Stomach (tissue), 9 donors: ENCODE results near the gene RPL3. TPM values are rescaled to one million over a fixed set of nuclear protein-coding genes. Genes with fewer than 3 reads are reported as not detected.
"Not testable (repeated sequence)": the region's sequence is repeated elsewhere in the genome, so short reads cannot be mapped to it uniquely, and the experiment has no call there.

Experiments used
- DNase-seq, 2 donors: peaks; one replicate each; pipeline versions ENCODE4 v3.0.0 to v3.0.0-alpha.2; 2013 to 2019
- H3K27ac ChIP-seq, 5 donors: fragments of 200-600 bp in 4 of 5; sonication (generic) in 4 of 5; one replicate each; pipeline ENCODE4 v1.5.1; 2013 to 2019; ENCODE audit warnings: mild to moderate bottlenecking in 1 of 5, moderate library complexity in 1 of 5
- H3K27me3 ChIP-seq, 3 donors: fragments of 200-600 bp; sonication (generic); one replicate each; pipeline ENCODE4 v1.5.1; 2017 to 2019; ENCODE audit warnings: mixed run types in 1 of 3
- H3K36me3 ChIP-seq, 4 donors: fragments of 200-600 bp; sonication (generic); 1 replicate in 3 of 4; 2 replicates in 1 of 4; pipeline ENCODE4 v1.5.1; 2016 to 2019
- H3K4me1 ChIP-seq, 4 donors: fragments of 200-600 bp; sonication (generic); one replicate each; pipeline ENCODE4 v1.5.1; 2016 to 2019
- H3K4me3 ChIP-seq, 4 donors: fragments of 200-600 bp; sonication (generic) in 3 of 4; one replicate each; pipeline ENCODE4 v1.5.1; 2016 to 2019; ENCODE audit warnings: mild to moderate bottlenecking in 1 of 4
- H3K9me3 ChIP-seq, 4 donors: fragments of 200-600 bp; sonication (generic); one replicate each; pipeline ENCODE4 v1.5.1; 2016 to 2019
- CTCF ChIP-seq, 7 experiments: fragments of 450-650 bp in 4 of 7; fragments of 200-600 bp in 3 of 7; sonication (generic) in 3 of 7; IDR thresholded peaks; one replicate each; pipeline ENCODE4 v1.5.1; 2016 to 2019; ENCODE audit warnings: antibody characterized with exemption in 7 of 7, control low read depth in 2 of 7, mild to moderate bottlenecking in 1 of 7
- EP300 ChIP-seq: sonication (generic); formaldehyde crosslinking; IDR thresholded peaks from one replicate; pipeline ENCODE4 v1.6.1; 2017; ENCODE audit warnings: antibody characterized with exemption
- POLR2A ChIP-seq, 4 donors: fragments of 450-650 bp; IDR thresholded peaks; one replicate each; pipeline ENCODE4 v1.6.1; 2016; ENCODE audit warnings: antibody characterized with exemption in 4 of 4, control low read depth in 2 of 4, mild to moderate bottlenecking in 1 of 4, moderate library complexity in 1 of 4
- POLR2AphosphoS5 ChIP-seq, 3 donors: sonication (generic); formaldehyde crosslinking; IDR thresholded peaks; one replicate each; pipeline ENCODE4 v1.6.1; 2016; ENCODE audit warnings: antibody characterized with exemption in 3 of 3
- WGBS, 5 donors: extraction: QIAGEN DNeasy Blood & Tissue Kit in 3 of 5; methylation state at CpG; one replicate each; pipeline versions ENCODE4 v1.1.5 to v1.1.7; 2013 to 2018; 5-methylcytosine and 5-hydroxymethylcytosine counted together
- intact Hi-C: fragments of 100-400 bp; cut with DNase I; formaldehyde crosslinking; loops from one replicate; pipeline ENCODE4 v1.15.1; 2023; ENCODE audit warnings: low total_unique reads
- polyA plus RNA-seq, 3 donors: library from polyadenylated mRNA; stranded (reverse); fragments of 200-250 nt; gene quantifications; one replicate each; pipeline ENCODE4 v1.2.3, GENCODE V29; 2013
- total RNA-seq, 5 donors: library from RNA; depleted of rRNA; stranded (reverse); fragments of >200 nt; gene quantifications; one replicate each; pipeline versions ENCODE4 v1.1.0 to v1.2.3, GENCODE V29; 2014 to 2016
- donor health status: healthy with polysubstance abuse.
- donor health status: Bipolar disorder and iron deficiency.
- donor health status: healthy.

RPL3 gene
- total and polyA plus RNA-seq, 8 donors, result 940 to 5,267 (median 2,482) TPM

GRCh38 chr22:39360242-39360641 is 40.8 kb upstream of the RPL3 start:
- Histone ChIP-seq H3K27me3 (no peaks in the 10 kb centered on the region), H3K4me3 (no peak overlapping the region), H3K36me3 (peaks cover 0 to 10% (median 2%) of the 10 kb centered on the region in 4 donors), H3K4me1 (peaks cover 0 to 18% (median 12%) of the 10 kb centered on the region in 4 donors), H3K9me3 (no peaks in the 10 kb centered on the region), H3K27ac (no peak overlapping the region)
- intact Hi-C loops, result no loop called here
- WGBS, 5 donors, result 86 to 94% (median 89%) methylated on average over 18 of the region's 18 CpGs
- TF ChIP-seq CTCF (IDR thresholded peaks at IDR 0.05) (no peak), POLR2AphosphoS5 (IDR thresholded peaks at IDR 0.05) (no peak), EP300 (no peak), POLR2A (IDR thresholded peaks at IDR 0.05) (no peak)
- no peak for DNase-seq

GRCh38 chr22:39359659-39360195 is 40.3 kb upstream of the RPL3 start:
- intact Hi-C loops, result no loop called here
- Histone ChIP-seq H3K27me3 (no peaks in the 10 kb centered on the region), H3K9me3 (no peaks in the 10 kb centered on the region), H3K36me3 (peaks cover 0 to 10% (median 2%) of the 10 kb centered on the region in 4 donors), H3K27ac (no peak overlapping the region), H3K4me3 (no peak overlapping the region), H3K4me1 (peaks cover 0 to 13% (median 12%) of the 10 kb centered on the region in 4 donors)
- 79 to 92% (median 88%) methylated on average over 9 of the region's 9 CpGs for WGBS, 5 donors
- DNase-seq, result no peak
- no peak for TF ChIP-seq POLR2AphosphoS5 (IDR thresholded peaks at IDR 0.05)
- TF ChIP-seq POLR2A (IDR thresholded peaks at IDR 0.05), result no peak
- TF ChIP-seq CTCF (IDR thresholded peaks at IDR 0.05), result no peak
- no peak for TF ChIP-seq EP300

- H3K9me3 ChIP-seq, H3K4me3 ChIP-seq, H3K4me1 ChIP-seq, DNase-seq, H3K27me3 ChIP-seq, H3K27ac ChIP-seq, intact Hi-C loops: not testable (repeated sequence)
- H3K36me3 ChIP-seq, result peaks cover 0 to 10% (median 2%) of the 10 kb centered on the region in 4 donors
- WGBS, 5 donors, result 72 to 91% (median 80%) methylated on average over 12 to 16 of the region's 17 CpGs
Measured at GRCh38 chr22:39358197-39358596, 38.8 kb upstream of the RPL3 start.

- H3K9me3 ChIP-seq, H3K4me3 ChIP-seq, DNase-seq, H3K27me3 ChIP-seq, intact Hi-C loops, H3K4me1 ChIP-seq, H3K27ac ChIP-seq: not testable (repeated sequence)
- H3K36me3 ChIP-seq, result peaks cover 0 to 10% (median 2%) of the 10 kb centered on the region in 4 donors
- 90 to 97% (median 97%) methylated on average over 17 to 39 of the region's 53 CpGs for WGBS, 5 donors
Measured at GRCh38 chr22:39357110-39358108, 38.0 kb upstream of the RPL3 start.

- no peak for TF ChIP-seq CTCF (IDR thresholded peaks at IDR 0.05)
- TF ChIP-seq POLR2A (IDR thresholded peaks at IDR 0.05), result no peak
- TF ChIP-seq EP300, result no peak
- TF ChIP-seq POLR2AphosphoS5 (IDR thresholded peaks at IDR 0.05), result no peak
- H3K27me3 ChIP-seq, result no peaks in the 10 kb centered on the region
- H3K36me3 ChIP-seq, result peaks cover 0 to 10% (median 2%) of the 10 kb centered on the region in 4 donors
- no peak overlapping the region for H3K27ac ChIP-seq
- intact Hi-C loops, result no loop called here
- no peaks in the 10 kb centered on the region for H3K9me3 ChIP-seq
- H3K4me3 ChIP-seq, result no peak overlapping the region
- DNase-seq, result no peak
- 66 to 86% (median 80%) methylated on average over 5 of the region's 5 CpGs for WGBS, 5 donors
- peaks cover 0 to 5% (median 1%) of the 10 kb centered on the region in 4 donors for H3K4me1 ChIP-seq
Measured at GRCh38 chr22:39356464-39356863, 37.0 kb upstream of the RPL3 start.

GRCh38 chr22:39355805-39356204 is 36.4 kb upstream of the RPL3 start:
- Histone ChIP-seq H3K4me1 (peaks cover under 1 to 12% (median 5%) of the 10 kb centered on the region in 4 donors), H3K36me3 (peaks cover 0 to 10% (median 2%) of the 10 kb centered on the region in 4 donors)
- intact Hi-C loops, H3K27me3 ChIP-seq, H3K4me3 ChIP-seq, H3K9me3 ChIP-seq, H3K27ac ChIP-seq, DNase-seq: not testable (repeated sequence)
- WGBS, 5 donors, result 91 to 98% (median 92%) methylated on average over 13 to 14 of the region's 14 CpGs
